AG08395 (cell line): ENCODE measurements around the gene EXOC3.
A peak's percentile ranks its signal among the peaks of the same experiment; 100 is the strongest.
"Not testable (repeated sequence)": the region's sequence is repeated elsewhere in the genome, so short reads cannot be mapped to it uniquely, and the experiment has no call there.

Experiments used
- DNase-seq: peaks from one replicate; pipeline ENCODE4 v3.0.0; 2012; ENCODE audit warnings: mixed read lengths, low spot score

The EXOC3 gene

GRCh38 chr5:442335-443238, at the start of gene EXOC3:
EXOC3 (plus strand) TSS chr5:443176; CDS start chr5:446206, 3,030 bp downstream.
- peak; percentile 91 for DNase-seq

GRCh38 chr5:393846-394275, 49.1 kb upstream of the EXOC3 start:
- DNase-seq: no peak

GRCh38 chr5:394671-395155, 48.3 kb upstream of the EXOC3 start:
- DNase-seq: no peak

GRCh38 chr5:395156-395920, 47.6 kb upstream of the EXOC3 start:
- peak; percentile 89 for DNase-seq

- DNase-seq: no peak
Measured at GRCh38 chr5:395921-396530, 47.0 kb upstream of the EXOC3 start.

- no peak for DNase-seq
Measured at GRCh38 chr5:396531-396961, 46.4 kb upstream of the EXOC3 start.

- DNase-seq: not testable (repeated sequence)
Measured at GRCh38 chr5:398141-398474, 44.9 kb upstream of the EXOC3 start.

- no peak for DNase-seq
Measured at GRCh38 chr5:398475-399295, 44.3 kb upstream of the EXOC3 start.

GRCh38 chr5:399296-400281, 43.4 kb upstream of the EXOC3 start:
- peak; percentile 94 for DNase-seq

GRCh38 chr5:400282-401145, 42.5 kb upstream of the EXOC3 start:
- peak; percentile 67 for DNase-seq

GRCh38 chr5:401146-402034, 41.6 kb upstream of the EXOC3 start:
- no peak for DNase-seq

- DNase-seq: not testable (repeated sequence)
Measured at GRCh38 chr5:402219-402614, 40.8 kb upstream of the EXOC3 start.

- no peak for DNase-seq
Measured at GRCh38 chr5:402615-403359, 40.2 kb upstream of the EXOC3 start.

- no peak for DNase-seq
Measured at GRCh38 chr5:403995-404394, 39.0 kb upstream of the EXOC3 start.

- DNase-seq: no peak
Measured at GRCh38 chr5:404666-405241, 38.2 kb upstream of the EXOC3 start.

- DNase-seq: no peak
Measured at GRCh38 chr5:405421-405820, 37.6 kb upstream of the EXOC3 start.

GRCh38 chr5:406041-406440, 36.9 kb upstream of the EXOC3 start:
- no peak for DNase-seq
